Measurements from ENCODE around the gene CCDC134.

DNA sequence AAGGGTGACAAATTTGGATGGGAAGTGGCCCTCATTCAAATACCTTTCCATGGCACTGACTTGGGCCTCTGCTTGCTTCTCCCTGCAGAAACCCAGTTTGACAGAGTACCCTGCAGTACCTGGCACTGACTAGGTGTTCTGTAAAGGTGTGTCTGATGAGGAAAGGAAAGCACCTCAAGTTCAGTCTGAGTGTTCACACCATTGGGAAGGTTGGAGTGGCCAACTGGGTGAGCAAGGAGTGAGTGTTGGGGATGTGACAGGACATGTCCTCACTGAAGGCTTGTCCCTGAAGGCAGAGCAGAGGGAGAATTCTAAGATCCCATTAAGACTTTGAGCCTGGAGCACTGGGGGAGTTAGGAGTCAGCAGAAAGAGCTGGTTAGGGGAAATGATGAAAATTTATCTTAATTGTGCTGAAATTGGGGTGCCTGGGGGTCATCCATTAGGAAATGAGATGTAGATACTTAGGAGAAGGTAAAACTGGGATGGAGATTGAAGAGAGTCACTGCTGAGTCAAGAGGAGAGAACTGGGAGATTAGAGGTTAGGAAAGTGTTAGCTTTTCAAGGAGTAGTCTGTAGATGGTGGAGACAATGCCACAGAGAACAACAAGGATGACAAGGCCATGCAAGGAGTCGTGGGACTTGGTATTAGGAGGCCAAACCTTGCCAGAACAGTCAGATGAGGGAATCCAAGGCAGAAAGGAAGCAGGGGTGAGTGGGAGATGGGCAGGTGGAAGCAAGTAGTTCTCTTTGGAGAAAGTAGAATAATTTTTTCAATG is 38.6 kb downstream of the CCDC134 start:
- no peak for TF ChIP-seq ZNF629 (tag by site-specific recombination; IDR thresholded peaks at IDR 0.05)
- TF ChIP-seq ZIC2 (tag by site-specific recombination; IDR thresholded peaks at IDR 0.05) = no peak
- TF ChIP-seq, protein P1, sequence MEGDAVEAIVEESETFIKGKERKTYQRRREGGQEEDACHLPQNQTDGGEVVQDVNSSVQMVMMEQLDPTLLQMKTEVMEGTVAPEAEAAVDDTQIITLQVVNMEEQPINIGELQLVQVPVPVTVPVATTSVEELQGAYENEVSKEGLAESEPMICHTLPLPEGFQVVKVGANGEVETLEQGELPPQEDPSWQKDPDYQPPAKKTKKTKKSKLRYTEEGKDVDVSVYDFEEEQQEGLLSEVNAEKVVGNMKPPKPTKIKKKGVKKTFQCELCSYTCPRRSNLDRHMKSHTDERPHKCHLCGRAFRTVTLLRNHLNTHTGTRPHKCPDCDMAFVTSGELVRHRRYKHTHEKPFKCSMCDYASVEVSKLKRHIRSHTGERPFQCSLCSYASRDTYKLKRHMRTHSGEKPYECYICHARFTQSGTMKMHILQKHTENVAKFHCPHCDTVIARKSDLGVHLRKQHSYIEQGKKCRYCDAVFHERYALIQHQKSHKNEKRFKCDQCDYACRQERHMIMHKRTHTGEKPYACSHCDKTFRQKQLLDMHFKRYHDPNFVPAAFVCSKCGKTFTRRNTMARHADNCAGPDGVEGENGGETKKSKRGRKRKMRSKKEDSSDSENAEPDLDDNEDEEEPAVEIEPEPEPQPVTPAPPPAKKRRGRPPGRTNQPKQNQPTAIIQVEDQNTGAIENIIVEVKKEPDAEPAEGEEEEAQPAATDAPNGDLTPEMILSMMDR (tag by site-specific recombination; IDR thresholded peaks at IDR 0.05) = no peak
- TF ChIP-seq, protein P2, sequence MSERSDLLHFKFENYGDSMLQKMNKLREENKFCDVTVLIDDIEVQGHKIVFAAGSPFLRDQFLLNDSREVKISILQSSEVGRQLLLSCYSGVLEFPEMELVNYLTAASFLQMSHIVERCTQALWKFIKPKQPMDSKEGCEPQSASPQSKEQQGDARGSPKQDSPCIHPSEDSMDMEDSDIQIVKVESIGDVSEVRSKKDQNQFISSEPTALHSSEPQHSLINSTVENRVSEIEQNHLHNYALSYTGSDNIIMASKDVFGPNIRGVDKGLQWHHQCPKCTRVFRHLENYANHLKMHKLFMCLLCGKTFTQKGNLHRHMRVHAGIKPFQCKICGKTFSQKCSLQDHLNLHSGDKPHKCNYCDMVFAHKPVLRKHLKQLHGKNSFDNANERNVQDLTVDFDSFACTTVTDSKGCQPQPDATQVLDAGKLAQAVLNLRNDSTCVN (tag by site-specific recombination; optimal IDR thresholded peaks at IDR 0.05) = no peak
- no peak for TF ChIP-seq TSHZ1 (tag by site-specific recombination; IDR thresholded peaks at IDR 0.05; ENCODE audit: borderline replicate concordance)
- TF ChIP-seq ZNF777 (tag by site-specific recombination; IDR thresholded peaks at IDR 0.05; ENCODE audit: borderline replicate concordance) = no peak
- no peak for TF ChIP-seq ZBTB20 (tag by site-specific recombination; IDR thresholded peaks at IDR 0.05)

Measured in HEK293 (cell line).